ENCODE data around the gene ARHGAP6.
"Not testable (repeated sequence)": the region's sequence is repeated elsewhere in the genome, so short reads cannot be mapped to it uniquely, and the experiment has no call there.

Gene ARHGAP6

DNA sequence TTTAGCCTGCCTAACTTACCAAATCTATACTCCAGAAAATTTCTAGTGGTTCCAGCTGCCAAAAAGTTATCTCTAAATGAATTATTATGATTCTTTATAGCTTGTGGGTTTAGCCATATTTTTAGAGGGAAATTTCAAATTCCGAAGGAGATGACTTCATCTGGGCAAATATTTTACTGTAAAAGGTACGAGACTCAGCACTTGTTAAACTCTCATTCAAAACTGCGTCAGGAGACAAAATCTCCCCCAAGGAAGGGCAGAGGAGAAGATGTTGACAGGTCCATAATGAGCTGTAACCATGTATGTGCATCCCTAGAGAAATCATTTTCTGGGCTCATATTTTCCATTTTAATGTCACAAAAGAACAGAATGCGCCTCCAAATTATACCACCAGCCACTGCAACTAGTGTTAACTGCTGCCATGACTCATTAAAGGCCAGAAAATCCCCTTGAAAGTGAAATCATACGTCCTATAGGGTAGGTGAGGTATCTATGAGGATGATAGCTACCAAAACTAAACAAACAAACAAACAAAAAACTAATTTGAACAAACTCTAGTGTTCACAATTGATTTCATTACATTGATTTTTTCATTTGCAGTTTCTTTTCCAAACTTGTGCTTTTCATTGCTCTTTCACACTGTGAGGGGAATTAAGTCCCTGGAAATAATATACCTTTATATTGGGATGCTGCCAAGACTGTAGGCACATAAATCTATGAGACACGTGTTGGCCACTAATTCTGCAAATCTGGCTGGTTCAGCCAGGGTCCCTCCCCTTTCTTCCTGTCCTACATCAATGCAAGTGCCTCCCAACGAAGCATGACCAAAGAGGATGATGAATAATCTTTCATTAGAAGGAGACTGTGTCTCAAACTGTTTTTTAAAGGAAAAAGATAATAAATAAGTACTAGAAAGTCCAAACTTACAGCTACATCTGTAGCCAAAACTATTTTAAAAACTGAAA lies 85.8 kb downstream of the ARHGAP6 start:
- DNase-seq (ENCODE audit: low spot score) = no peak

DNA sequence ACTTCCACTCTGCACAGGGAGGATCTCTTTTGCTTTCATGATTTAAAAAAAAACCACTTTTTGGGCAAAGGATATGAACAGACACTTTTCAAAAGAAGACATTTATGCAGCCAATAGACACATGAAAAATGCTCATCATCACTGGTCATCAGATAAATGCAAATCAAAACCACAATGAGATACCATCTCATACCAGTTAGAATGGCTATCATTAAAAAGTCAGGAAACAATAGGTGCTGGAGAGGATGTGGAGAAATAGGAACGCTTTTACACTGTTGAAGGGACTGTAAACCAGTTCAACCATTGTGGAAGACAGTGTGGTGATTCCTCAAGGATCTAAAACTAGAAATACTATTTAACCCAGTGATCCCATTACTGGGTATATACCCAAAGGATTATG lies 87.4 kb downstream of the ARHGAP6 start:
- DNase-seq (ENCODE audit: low spot score) = not testable (repeated sequence)

DNA sequence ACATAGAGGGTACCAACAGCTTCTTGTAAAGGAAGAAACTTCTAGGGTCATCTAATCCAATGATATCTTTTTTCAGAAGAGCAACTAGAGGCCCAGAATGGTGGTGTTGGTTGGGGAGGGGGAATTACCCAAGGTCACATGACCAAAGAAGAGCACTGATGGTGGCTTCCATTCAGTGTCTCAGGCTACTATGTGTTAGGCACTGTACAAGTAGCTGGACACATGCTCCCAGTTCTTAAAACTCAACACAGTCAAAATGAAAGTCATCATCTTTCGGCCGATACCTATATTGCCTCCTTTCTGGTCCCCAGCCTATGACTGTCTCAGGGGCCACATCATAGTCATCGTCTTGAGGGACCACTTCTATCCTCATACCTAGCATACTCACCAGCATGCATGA lies 88.1 kb downstream of the ARHGAP6 start:
- DNase-seq (ENCODE audit: low spot score) = no peak

- DNase-seq (ENCODE audit: low spot score) = no peak
These were observed 90.4 kb downstream of the ARHGAP6 start for GRCh38 chrX:11575332-11575731.

DNA sequence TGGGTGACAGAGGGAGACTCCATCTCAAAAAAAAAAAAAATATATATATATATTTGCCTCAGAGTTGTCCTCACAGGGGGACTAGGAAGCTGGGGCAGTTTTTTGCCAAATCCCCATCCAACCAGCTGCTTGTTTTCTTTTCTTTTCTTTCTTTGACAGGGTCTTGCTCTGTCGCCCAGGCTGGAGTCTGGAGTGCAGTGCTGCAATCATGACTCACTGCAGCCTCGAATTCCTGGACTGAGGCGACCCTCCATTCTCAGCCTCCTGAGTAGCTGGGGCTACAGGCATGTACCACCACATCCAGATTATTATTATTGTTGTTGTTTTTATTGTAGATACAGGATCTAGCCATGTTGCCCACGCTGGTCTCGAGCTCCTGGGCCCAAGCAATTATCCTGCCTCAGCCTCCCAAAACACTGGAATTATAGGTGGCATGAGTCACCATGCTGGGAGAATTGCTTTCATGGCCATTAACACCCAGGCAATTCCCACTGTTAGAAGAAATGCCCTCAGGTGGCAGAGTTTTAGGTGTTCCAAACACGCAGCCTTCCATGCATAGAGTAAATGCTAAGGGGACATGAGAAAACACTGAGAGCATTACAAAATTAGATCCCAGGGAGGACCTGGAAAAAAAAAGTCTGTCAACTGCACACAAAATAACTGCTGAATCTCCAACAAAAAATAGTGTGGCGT lies 98.0 kb downstream of the ARHGAP6 start:
- DNase-seq (ENCODE audit: low spot score) = no peak

- DNase-seq (ENCODE audit: low spot score) = no peak
These were observed 98.9 kb downstream of the ARHGAP6 start for GRCh38 chrX:11566789-11567188.

GRCh38 chrX:11566173-11566572 lies 99.5 kb downstream of the ARHGAP6 start:
- DNase-seq (ENCODE audit: low spot score) = no peak

- no peak for DNase-seq (ENCODE audit: low spot score)
These were observed 101.2 kb downstream of the ARHGAP6 start for GRCh38 chrX:11564546-11564945.

GRCh38 chrX:11562570-11562969 lies 103.2 kb downstream of the ARHGAP6 start:
- DNase-seq (ENCODE audit: low spot score) = no peak

GRCh38 chrX:11558972-11559371 lies 106.7 kb downstream of the ARHGAP6 start:
- peak; percentile 44 for DNase-seq (ENCODE audit: low spot score)

DNA sequence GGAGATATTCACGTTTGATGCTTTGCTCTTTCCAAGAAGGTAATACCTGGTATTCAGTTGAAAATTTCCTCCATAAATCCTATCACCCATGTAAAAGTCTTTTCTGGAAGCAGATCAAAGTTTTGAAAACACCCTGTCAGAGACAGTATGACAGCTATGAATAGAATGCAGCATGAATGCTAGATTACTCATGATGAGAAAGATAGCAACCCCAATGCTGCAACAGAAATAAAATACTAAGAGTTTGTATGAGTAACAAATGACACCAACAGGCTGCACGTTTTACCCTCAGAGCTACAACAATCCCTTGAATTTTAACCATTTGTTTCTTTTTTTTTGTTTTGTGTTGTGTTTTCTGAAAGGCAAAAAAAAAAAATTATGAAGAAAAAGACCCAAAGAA lies 108.6 kb downstream of the ARHGAP6 start:
- DNase-seq (ENCODE audit: low spot score) = no peak

- no peak for DNase-seq (ENCODE audit: low spot score)
These were observed 110.0 kb downstream of the ARHGAP6 start for GRCh38 chrX:11555759-11556158.

DNA sequence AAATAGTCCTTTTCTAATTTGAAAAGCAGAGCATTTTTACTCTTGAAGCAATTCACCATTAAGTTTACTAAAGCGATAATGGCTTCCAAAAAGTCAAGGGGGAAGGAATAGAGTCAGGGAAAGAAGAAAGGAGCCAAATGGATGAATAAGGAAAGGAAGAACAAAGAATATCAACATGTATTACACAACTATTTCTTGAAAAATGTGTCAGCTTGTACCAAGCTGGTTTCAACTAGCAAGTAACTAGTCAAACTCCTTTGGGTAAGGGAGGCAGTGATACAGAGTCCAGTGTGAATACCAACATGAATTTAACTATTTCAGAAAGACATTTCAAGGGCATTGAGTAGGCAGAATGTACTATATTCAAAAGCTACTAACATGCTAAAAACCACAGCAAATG lies 112.1 kb downstream of the ARHGAP6 start:
- DNase-seq (ENCODE audit: low spot score) = no peak

- no peak for DNase-seq (ENCODE audit: low spot score)
These were observed 114.6 kb downstream of the ARHGAP6 start for GRCh38 chrX:11551151-11551550.

- no peak for DNase-seq (ENCODE audit: low spot score)
These were observed 118.8 kb downstream of the ARHGAP6 start for GRCh38 chrX:11546917-11547316.

GRCh38 chrX:11543249-11543648 lies 122.5 kb downstream of the ARHGAP6 start:
- no peak for DNase-seq (ENCODE audit: low spot score)

DNA sequence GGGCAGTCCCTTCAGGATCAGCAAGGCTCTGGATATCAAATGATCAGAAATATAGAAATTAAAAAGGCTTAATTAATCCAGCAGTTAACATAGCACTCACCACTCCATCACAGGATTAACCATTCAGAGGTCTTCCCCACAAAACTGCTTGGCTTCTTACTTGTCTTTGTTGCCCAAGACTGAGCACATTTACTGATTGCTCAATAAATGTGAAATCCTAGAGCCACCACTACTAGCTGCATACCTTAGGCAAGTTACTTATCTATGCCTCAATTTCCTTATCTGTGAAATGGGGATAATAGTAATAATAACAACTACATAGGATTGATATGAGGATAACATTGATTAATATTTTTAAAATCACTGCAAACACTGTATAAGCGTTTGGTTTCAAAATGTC lies 124.2 kb downstream of the ARHGAP6 start:
- no peak for DNase-seq (ENCODE audit: low spot score)

GRCh38 chrX:11540532-11541377 lies 125.0 kb downstream of the ARHGAP6 start:
- no peak for DNase-seq (ENCODE audit: low spot score)

DNA sequence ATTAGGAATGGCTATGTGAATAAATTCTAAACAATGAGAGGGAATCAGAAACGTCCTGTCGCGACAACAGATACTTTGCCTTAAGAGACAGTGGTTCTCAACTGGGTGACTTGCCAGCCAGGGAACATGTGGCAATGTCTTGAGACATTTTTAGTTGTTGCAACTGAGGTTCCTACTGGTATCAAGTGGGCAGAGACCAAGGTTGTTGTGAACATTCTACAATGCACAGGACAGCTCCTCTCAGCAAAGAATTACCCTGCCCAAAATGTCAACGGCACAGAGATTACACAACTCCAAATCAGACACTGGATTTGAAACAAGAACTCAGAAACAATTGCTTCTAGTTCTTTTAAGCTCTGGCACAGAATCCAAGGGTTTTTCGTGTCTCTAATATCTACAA lies 128.6 kb downstream of the ARHGAP6 start:
- no peak for DNase-seq (ENCODE audit: low spot score)

- DNase-seq (ENCODE audit: low spot score) = no peak
These were observed 130.4 kb downstream of the ARHGAP6 start for GRCh38 chrX:11535156-11535919.

- peak; percentile 79 for DNase-seq (ENCODE audit: low spot score)
These were observed 132.5 kb downstream of the ARHGAP6 start for GRCh38 chrX:11533199-11533651.

All from activated CD4-positive, alpha-beta T cell treated with anti-CD3 and anti-CD28 coated beads, Interleukin-2, Interleukin-4, amounts not matched to agents 100 ng/mL and 50 ng/mL, durations not matched to agents 16 hours and 8 hours (primary cell).